HG03139 (cell line): ENCODE data around the gene IL16.
A peak's percentile ranks its signal among the peaks of the same experiment; 100 is the strongest.

ENCODE experiments used
- ATAC-seq: cut with Tn5 transposase; IDR thresholded peaks from one replicate; pipeline ENCODE4 v1.9.1; 2021; ENCODE audit not compliant: unreplicated experiment

The IL16 gene

DNA sequence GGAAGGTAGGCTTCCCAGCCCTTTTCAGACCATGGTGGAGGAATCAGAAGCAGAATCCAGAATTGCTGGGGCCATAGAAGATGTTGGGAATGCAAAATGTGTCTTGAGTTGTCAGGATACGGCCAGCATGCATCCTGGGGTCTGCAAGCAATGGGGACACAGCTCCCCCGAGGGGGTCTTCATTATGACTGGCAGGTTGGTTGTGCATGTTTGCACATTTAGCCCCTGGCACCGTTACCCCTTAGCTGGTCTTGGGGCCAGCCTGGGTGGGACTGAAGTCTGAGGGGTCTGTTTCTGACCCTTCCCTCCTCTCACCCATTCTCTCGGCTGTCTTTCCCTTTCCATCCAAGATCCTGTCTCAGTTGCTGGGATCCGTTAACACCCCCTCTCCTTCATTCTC, 76.5 kb downstream of the IL16 start:
- ATAC-seq, result no peak

GRCh38 chr15:81273855-81274254, 77.2 kb downstream of the IL16 start:
- no peak for ATAC-seq

- ATAC-seq, result no peak
Measured at GRCh38 chr15:81274255-81274654, 77.6 kb downstream of the IL16 start.

GRCh38 chr15:81274931-81275707, 78.4 kb downstream of the IL16 start:
- peak; percentile 75 for ATAC-seq

DNA sequence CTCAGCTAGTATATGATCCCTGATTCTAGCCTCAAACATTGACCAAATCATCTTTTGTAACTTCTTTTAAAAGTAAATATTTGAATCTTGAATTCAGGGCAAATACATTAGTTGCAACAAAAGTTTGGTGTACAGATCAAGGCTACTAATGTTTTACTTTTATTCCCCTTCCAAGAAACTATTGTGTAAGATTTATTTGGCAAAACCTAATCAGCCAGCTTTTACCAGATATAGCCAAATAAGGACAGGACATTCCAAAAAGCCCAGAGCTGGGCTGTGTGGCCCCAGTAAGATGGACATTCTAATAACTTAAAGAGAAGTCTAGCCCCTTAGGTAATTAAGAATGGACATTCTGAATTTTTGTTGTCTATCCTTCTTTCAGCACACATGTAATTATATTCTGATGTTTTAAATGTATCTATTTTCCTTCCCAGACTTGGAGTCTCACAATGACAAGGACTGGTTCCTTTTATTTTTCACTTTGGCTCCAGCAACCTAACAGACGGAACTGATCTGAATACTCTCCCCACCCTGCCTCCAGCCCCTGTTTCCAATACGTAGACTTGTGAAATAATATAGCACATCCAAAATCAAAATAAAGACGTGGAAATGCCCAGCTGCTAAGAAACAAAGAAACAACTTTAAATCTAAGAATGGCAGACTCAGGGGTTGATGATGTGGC, 79.2 kb downstream of the IL16 start:
- no peak for ATAC-seq

GRCh38 chr15:81276967-81277366, 80.3 kb downstream of the IL16 start:
- ATAC-seq, result no peak

GRCh38 chr15:81277851-81278250, 81.2 kb downstream of the IL16 start:
- ATAC-seq, result no peak

GRCh38 chr15:81278306-81279029, 81.8 kb downstream of the IL16 start:
- ATAC-seq, result no peak

- no peak for ATAC-seq
Measured at GRCh38 chr15:81279621-81280485, 83.2 kb downstream of the IL16 start.

- ATAC-seq, result no peak
Measured at GRCh38 chr15:81280696-81281455, 84.2 kb downstream of the IL16 start.

- ATAC-seq, result no peak
Measured at GRCh38 chr15:81281456-81281735, 84.7 kb downstream of the IL16 start.

GRCh38 chr15:81281766-81282605, 85.3 kb downstream of the IL16 start:
- no peak for ATAC-seq

- no peak for ATAC-seq
Measured at GRCh38 chr15:81282606-81282895, 85.9 kb downstream of the IL16 start.

GRCh38 chr15:81282911-81283310, 86.2 kb downstream of the IL16 start:
- no peak for ATAC-seq

DNA sequence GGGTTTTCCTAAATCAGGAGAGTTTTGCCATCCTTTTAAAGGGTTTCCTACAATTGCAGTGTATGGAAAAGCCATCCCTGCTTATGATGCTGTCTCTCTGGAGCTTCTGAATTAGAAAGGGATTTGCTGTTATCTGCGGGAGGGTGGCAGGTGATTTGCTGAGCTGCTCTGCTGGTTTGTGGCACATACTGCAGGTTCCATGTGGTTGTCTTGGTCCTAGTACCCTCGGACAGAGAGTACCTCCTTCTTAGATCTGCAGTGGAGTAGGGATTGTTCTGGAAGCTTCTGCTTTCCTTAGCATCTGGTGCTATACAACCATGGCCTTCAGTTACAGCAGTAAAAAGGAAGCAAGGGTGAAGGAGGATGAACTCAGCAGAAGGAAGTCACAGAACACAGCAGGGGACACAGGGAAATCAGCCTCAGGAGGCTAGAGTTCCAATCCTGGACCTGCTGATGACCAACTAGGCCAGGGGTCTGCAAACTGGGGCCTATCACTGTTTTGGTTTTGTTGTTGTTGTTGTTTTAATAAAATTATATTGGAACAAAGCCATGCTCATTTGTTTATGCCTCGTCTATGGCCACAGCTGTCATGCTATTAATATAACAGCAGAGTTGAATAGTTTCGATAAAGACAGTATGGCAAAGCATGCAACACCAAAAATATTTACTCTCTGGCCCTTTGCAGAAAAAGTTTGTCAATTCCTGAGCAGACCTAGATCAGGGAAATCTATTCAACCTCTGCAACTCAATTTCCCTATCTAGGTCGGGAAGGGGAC, 87.8 kb downstream of the IL16 start:
- peak; percentile 41 for ATAC-seq

- ATAC-seq, result no peak
Measured at GRCh38 chr15:81285461-81285860, 88.8 kb downstream of the IL16 start.

DNA sequence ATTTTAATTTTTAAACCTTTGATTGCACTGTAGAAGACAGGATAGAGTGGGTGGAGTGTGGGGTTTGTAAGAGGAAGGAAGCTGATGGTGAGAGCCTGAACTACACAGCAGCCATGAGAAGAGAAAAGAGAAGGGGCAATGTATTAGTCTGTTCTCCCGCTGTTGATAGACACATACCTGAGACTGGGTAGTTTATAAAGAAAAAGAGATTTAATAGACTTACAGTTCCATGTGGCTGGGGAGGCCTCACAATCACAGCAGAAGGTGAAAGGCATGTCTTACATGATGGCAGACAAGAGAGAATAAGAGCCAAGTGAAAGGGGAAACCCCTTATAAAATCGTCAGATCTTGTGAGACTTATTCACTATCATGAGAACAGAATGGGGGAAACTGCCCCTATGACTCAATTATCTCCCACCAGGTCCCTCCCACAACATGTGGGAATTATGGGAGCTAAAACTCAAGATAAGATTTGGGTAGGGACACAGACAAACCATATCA, 90.0 kb downstream of the IL16 start:
- ATAC-seq, result peak; percentile 52

DNA sequence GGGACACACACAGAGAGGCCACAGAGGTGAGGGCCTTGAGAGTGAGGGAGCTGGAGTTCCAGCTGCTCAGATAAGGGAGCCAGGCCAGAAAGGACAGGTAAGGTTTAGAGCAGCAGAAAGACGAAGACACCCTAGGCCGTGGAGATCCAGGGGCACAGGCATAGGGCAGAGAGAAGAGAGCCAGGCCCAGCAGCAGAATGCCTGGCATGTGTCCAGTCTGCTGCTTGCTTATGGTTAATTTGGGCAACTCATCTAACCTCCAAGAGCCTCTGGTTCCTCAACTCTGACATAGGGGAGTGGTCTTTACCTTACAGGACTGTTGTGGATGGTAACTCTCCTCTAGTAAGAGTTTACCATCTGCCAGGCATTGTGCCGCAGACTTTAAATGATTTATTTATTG, 91.4 kb downstream of the IL16 start:
- no peak for ATAC-seq

GRCh38 chr15:81288616-81289015, 91.9 kb downstream of the IL16 start:
- ATAC-seq, result no peak
